NB4 (cell line): ENCODE measurements around the gene FXYD4.

ENCODE experiments used
- DNase-seq: peaks from one replicate; pipeline ENCODE4 v3.0.0; 2010; ENCODE audit warnings: low read depth
- H3K4me3 ChIP-seq: one replicate; pipeline ENCODE4 v1.5.1; 2011; ENCODE audit warnings: mild to moderate bottlenecking, low read depth, low read length, moderate library complexity
- MYC ChIP-seq: IDR thresholded peaks from 2 replicates; pipeline ENCODE4 v1.6.1; 2011; ENCODE audit warnings: low read depth, low read length
- POLR2A ChIP-seq: IDR thresholded peaks from 2 replicates; pipeline ENCODE4 v1.6.1; 2011; ENCODE audit warnings: mild to moderate bottlenecking; ENCODE audit not compliant: insufficient read length; ENCODE audit errors: extremely low read depth
- TF ChIP-seq, protein P1 (sequence below): IDR thresholded peaks from one replicate; pipeline ENCODE4 v1.5.1; 2012; ENCODE audit warnings: low read depth, low read length
- TF ChIP-seq, protein P2 (sequence below): IDR thresholded peaks from 2 replicates; pipeline ENCODE4 v1.6.1; 2011; ENCODE audit warnings: low read depth, low read length

FXYD4 gene

DNA sequence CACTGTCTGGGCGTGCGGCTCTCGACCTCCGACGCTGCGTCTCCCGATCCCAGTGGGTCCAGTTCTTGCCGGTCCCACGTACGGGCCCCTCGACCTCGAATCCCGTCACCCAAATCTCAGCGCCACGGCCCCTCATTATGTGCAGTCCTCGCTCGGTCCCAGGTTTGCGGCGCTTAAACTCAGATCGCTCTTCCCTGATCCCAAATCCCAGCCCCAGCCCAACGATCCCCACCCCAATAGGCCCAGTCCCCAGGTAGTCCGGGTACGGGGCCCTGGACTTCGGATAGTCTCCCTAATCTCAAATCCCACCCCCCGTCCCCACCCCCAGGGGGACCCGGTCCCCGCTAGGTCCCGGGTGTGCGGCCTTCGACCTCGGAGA lies 36.9 kb downstream of the FXYD4 start:
- DNase-seq: no peak
- H3K4me3 ChIP-seq: peak overlapping the region; percentile 98
- no peak for TF ChIP-seq POLR2A
- TF ChIP-seq, protein P1, sequence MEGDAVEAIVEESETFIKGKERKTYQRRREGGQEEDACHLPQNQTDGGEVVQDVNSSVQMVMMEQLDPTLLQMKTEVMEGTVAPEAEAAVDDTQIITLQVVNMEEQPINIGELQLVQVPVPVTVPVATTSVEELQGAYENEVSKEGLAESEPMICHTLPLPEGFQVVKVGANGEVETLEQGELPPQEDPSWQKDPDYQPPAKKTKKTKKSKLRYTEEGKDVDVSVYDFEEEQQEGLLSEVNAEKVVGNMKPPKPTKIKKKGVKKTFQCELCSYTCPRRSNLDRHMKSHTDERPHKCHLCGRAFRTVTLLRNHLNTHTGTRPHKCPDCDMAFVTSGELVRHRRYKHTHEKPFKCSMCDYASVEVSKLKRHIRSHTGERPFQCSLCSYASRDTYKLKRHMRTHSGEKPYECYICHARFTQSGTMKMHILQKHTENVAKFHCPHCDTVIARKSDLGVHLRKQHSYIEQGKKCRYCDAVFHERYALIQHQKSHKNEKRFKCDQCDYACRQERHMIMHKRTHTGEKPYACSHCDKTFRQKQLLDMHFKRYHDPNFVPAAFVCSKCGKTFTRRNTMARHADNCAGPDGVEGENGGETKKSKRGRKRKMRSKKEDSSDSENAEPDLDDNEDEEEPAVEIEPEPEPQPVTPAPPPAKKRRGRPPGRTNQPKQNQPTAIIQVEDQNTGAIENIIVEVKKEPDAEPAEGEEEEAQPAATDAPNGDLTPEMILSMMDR: no peak
- no peak for TF ChIP-seq MYC
- TF ChIP-seq, protein P2, sequence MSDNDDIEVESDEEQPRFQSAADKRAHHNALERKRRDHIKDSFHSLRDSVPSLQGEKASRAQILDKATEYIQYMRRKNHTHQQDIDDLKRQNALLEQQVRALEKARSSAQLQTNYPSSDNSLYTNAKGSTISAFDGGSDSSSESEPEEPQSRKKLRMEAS: no peak

DNA sequence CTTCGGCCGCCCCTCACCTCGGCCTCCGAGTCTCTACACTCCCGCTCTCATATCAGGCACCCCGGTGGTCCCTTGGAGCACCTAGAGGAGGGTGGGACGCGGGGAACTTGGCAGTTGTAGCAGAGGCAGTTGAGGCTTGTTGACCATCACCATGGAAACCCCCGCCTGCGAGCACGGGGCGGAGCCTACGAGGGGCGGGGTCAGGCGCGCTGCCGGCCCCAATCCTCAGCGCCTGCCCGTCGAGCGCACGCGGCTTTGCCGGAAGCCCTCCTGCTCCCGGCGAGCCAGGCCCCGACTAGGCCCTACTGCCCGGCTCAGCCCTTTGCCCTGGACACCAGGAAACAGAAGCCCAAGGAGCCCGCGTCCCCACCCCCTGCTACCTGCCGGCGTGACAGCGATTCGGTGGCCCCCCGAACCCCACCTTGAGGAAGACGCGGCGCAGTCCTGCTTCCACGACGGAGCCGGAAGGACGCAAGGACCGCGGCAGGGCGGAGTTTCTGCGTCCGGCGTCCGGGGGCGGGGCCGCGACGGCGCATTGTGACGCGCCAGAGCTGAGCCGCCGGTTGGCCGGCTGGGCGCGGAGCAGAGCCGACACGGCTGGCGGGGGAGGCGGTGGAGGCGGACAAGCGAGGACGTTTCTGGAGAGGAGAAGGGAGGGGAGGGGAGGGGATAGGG lies 37.4 kb downstream of the FXYD4 start, which contains the start of gene HNRNPF:
Gene HNRNPF (minus strand): TSS at position 477 of the 675 bp plus-strand sequence. CDS start 21,302 bp downstream, outside the sequence.
- H3K4me3 ChIP-seq: peak within 1 kb of the TSS; percentile 98
- TF ChIP-seq, protein P1: no peak
- TF ChIP-seq, protein P2: peak; percentile 95
- TF ChIP-seq MYC (peak; percentile 97), POLR2A (peak; percentile 87)
- DNase-seq: peak; percentile 97

DNA sequence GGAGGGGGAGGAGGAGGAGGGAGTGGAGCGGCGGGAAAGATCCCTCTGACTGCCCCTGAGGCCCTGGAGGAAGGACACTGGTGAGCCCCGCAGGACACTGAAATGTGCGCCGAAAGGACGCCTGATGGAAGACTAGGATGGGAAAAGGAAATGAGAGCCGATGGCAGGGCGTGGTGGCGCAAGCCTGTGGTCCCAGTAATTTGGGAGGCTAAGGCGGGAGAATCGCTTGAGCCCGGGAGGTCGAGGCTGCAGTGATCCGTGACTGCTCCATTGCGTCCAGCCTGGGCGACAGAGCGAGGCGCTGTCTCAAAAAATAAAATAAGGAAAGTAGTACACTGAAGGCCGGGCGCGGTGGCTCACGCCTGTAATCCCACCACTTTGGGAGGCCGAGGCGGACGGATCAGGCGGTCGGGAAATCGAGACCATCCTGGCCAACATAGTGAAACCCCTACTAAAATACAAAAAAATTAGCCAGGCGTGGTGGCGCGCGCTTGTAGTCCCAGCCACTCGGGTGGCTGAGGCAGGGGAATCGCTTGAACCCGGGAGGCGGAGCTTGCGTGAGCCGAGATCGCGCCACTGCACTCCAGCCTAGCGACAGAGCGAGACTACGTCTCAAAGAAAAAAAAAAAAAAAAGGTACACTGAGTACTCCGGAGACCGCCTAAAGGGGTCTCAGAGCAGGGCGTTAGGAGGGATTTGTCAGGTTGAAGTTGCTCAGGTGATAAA lies 38.1 kb downstream of the FXYD4 start:
- TF ChIP-seq, protein P2: no peak
- TF ChIP-seq POLR2A: no peak
- peak overlapping the region; percentile 86 for H3K4me3 ChIP-seq
- DNase-seq: peak; percentile 73

DNA sequence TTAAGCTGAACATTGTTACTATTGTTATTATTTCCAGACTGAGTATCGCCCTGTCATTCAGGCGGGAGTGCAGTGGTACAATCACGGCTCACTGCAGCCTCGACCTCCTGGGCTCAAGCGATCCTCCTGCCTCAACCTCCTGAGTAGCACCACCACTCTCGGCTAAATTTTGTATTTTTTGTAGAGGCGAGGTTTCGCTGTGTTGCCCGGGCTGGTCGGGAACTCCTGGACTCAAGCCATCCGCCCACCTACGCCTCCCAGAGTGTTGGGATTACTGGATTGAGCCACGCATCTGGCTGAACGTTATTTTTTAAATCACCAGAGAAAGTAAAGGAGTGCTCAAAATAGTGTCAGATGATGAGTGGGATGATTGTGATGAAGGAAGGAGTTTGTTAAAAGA lies 38.9 kb downstream of the FXYD4 start:
- TF ChIP-seq, protein P2: no peak
- TF ChIP-seq, protein P1: no peak
- no peak for TF ChIP-seq POLR2A
- no peak for TF ChIP-seq MYC
- peak overlapping the region; percentile 86 for H3K4me3 ChIP-seq
- no peak for DNase-seq

DNA sequence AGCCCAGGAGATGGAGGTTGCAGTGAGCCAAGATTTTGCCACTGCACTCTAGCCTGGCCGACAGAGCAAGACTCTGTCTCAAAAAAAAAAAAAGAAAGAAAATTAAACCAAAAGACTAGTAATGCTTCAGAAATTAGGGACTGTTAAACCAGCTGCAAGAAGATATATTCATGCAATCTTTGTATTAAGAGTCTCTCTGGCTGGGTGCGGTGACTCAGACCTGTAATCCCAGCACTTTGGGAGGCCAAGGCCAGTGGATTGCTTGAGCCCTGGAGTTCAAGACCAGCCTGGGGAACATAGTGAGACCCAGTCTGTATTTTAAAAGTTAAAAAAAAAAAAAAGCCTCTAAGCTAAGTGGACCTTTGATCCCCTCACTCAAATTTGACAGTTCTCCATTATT lies 40.1 kb downstream of the FXYD4 start:
- TF ChIP-seq, protein P1: no peak
- TF ChIP-seq, protein P2: no peak
- TF ChIP-seq MYC: no peak
- TF ChIP-seq POLR2A: no peak
- DNase-seq: no peak
- H3K4me3 ChIP-seq: no peak overlapping the region

DNA sequence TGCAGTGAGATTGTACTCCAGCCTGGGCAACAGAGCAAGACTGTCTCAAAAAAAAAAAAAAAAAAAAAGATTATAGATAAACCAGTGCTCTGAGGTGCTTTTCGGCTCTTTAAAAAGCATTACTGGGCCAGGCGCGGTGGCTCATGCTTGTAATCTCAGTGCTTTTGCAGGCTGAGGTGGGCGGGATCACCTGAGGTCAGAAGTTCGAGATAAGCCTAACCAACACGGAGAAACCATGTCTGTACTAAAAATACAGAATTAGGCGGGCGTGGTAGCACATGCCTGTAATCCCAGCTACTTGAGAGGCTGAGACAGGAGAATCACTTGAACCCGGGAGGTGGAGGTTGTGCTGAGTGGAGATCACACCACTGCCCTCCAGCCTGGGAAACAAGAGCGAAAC lies 44.1 kb downstream of the FXYD4 start:
- H3K4me3 ChIP-seq: no peak overlapping the region
- TF ChIP-seq, protein P2: no peak
- TF ChIP-seq, protein P1: no peak
- TF ChIP-seq POLR2A: no peak
- TF ChIP-seq MYC: no peak
- DNase-seq: no peak
